HG03159 (cell line): ENCODE data around the gene PTPRD.
"Not testable (repeated sequence)": the region's sequence is repeated elsewhere in the genome, so short reads cannot be mapped to it uniquely, and the experiment has no call there.

Experiments
- ATAC-seq: cut with Tn5 transposase; IDR thresholded peaks from one replicate; pipeline ENCODE4 v1.9.1; 2021; ENCODE audit warnings: mild to moderate bottlenecking, moderate library complexity; ENCODE audit not compliant: unreplicated experiment

The PTPRD gene

DNA sequence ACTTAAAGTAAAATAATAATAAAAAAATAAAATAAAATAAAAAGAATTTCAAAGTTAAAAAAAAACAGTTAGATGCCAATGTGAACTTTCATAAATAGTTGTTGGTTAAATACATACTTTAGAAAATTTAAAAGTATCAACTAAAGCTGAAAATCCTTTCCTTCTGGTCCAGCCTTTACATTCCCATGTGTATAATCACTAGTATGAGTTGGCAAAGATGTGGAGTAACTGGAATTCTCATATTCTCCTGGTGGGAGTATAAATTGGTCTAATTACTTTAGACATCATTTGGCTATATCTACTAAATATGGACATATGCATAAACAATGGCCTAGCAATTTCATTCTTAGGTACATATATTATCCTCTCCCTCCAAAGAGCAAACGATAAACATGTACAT, 619.9 kb downstream of the PTPRD start:
- no peak for ATAC-seq

DNA sequence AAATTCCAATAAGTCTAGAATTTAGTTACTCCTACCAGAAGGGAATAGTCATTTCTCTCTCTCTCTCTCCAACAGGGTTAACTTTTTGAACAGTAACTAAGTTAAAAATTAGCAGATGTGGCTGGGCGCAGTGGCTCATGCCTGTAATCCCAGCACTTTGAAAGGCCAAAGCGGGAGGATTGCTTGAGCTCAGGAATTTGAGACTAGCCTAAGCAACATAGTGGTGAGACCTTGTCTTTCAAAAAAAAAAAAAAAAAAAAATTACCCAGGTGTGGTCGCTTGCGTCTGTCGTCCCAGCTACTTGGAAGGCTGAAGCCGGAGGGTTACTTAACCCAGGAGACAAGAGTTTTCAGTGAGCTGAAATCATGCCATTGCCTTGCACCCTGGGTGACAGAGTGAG, 639.7 kb downstream of the PTPRD start:
- no peak for ATAC-seq

DNA sequence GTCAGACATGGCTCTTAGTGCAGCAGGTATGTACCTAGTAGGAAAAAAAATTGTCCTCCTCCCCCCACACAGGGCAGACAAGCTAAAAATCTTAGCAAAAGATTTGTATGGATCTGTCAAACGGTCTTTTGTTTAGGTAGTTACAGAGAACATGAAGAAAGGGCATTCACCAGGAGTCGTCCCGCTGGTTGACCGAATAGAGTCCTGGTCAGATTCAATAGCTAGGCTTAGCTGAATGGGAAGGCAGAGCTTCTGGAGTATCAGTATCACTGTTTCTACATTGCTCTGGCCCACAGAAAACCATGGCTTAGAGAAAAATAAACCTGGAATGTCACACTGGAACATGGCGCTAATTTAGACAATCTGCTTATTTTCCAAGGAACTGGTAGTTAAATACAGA, 642.3 kb downstream of the PTPRD start:
- no peak for ATAC-seq

DNA sequence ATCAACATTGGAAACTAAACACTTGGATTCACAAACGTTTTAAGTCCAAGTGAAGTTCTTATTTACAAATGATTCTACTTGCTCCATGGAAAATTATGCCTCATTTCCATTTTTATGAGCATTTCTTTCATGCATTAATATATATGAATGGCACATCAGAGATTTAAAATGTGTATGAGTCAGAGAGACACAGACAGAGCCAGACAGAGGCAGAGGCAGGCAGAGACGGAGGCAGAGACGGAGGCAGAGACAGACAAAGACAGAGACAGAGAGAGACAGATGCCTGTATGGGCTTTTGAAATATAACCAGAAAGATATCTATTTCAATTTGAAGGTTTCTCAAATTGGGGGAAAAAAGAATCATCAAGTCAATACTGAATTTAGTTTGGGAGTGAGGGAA, 649.0 kb downstream of the PTPRD start:
- ATAC-seq: no peak

DNA sequence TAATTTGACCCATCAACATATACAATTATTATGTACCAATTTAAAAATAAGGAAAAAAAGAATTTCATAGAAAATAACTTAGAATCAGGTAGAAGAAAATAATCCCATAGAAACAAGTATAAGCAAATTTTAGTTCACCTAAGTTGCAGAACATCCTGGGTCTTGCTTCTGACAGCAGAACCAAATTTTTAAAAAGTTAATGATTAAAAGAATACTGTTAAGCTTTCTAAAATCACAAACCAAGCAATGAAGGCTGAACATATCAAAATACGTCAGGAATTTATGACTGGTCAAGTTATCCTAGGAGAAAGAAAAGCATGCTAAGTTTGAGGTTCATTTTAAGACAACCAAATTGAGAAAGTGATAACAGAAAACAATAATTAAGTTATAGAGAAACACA, 650.9 kb downstream of the PTPRD start:
- ATAC-seq: no peak

DNA sequence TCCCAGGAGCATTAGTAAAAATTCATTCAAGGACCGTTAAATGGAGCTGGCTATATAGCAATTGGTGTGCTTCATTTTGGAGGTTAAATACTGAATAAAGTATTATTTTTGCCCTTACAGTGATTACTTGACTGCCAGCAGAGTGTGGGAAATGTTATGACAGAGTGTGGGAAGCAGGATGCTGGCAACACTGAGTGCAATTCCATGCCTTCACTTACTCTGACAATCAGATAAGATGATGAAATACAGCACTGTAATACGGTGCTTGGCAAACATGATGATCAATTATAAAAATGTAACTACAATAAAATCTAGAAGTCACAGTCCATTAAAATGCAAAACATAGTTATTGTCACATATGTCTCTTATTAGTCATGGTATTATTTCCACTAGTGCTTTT, 651.3 kb downstream of the PTPRD start:
- no peak for ATAC-seq

DNA sequence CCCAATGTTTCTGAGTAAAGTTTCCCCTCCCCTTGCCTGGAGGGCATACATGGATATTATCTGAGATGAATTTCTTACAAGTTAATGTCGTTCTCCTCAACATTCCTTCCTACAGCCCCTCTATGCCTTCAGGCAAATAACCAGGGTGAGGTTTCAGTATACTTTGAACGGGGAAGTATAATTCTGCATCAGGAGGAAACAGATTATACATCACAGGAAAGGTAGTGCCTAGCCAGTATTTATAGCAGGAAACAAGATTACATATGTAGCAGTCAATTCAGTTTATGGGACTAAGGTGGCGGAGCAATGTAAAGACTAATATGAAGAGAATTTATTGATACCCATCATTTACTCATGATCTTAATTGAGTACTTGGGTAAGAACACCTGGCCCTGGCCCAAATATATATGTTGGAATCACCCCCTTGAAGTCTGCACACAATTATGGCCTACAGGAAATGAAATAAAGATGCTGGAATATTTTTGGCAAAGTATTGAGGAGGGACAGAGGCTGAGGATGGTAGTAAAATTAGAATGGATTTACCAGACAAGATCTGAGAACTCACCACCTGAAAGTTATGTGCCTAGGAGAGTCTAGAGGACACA, 661.1 kb downstream of the PTPRD start:
- no peak for ATAC-seq

DNA sequence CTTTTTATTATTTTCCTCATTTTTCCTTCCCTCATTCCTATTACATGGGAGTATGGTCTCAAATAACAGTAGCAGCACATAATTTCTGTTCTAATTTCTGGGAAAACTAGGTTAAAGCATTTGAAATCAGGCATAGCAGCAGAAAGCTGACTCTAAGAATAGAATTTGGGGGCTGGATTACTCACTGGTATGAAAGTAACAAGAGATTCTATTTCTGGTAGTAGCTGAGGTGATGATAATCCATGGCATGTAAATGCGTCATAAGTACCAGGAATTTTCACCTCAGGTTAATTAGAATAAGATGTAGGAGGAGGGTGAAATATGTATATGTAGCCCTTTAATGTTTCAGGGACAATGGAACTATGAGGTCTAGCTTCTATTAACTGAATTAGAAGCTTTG, 662.0 kb downstream of the PTPRD start:
- ATAC-seq: no peak

DNA sequence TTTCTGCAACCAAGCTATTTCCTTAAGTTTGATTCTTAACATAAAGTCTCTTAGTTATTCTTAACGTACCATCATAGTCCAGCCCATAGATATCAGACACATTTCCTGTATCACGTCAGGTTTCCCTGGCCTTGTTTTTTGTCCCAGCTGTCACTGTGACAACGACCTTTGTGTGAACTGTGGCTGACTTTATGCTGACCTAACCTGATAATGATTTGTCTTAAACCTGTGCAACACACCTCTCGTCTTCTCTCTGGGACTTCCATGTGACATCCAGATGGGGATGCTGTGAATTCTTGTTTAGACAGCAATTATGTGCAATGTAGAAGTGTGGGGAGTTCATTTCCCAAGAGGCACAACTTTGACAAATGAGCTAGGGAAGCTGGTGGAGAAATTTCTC, 662.8 kb downstream of the PTPRD start:
- ATAC-seq: peak; percentile 45

DNA sequence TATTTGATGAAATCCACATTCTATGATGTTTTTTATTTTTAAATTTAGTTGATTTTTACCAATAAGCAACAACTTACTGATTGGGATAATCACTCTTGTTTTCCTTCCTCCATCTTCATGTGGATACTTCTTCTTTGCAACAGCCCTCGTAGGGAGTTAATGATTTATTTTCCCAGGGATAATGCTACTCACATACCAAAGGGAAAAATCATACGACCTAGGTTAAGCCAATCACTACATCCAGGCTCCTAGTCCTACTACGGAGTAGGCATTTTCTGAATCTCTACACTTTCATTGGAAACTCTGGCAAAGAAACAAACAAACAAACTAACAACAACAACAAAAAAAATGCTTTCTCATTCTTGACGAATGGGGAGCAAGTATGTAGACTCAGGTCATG, 663.4 kb downstream of the PTPRD start:
- ATAC-seq: no peak

DNA sequence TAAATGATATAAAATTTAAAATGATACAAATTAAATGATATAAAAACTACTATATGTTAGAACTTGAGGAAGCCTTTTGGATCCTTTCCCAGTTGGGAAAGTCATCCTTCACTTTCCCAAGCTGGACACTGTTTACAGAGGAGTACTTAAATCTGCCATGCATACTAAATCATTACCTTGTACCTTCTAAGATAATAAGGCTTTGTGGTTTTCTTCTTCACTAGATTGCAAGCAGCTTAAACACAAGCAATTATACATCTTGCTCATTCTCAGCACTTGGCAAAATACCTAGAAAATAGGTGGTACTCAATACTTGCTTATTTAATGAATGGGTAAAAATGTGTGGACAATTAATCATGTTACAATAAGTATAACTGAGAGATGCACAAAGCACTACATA, 666.8 kb downstream of the PTPRD start:
- ATAC-seq: no peak

DNA sequence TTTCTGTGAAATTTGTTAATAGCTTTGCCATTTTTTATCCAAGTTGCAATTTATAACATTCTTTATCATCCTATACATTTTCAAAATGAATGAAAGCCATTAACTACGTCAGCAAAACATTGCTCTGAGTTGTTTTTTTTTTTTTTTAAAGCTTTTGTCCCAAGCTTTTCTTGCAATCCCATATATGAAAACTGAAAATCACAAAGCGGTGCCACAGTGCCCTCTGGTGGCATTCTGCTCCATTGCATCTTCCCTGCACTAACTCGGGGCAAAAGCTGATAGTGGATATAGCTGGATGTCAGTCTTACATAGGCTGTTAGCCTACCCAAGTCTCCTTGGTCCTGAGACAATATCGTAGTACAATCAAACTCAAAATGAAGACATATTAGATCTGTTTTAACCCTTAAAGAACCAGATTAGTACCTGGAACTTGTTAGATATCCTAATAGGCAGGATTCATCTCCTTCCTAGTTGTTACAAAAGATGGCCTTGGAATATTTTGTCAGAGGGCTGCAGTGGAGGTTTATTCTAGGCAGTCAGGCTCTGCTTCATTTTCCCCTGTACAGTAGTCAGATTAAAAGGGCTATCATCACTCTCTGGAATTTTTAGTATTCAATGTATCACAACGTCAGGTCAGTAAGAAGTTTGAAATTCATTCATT, 669.9 kb downstream of the PTPRD start:
- peak; percentile 89 for ATAC-seq

DNA sequence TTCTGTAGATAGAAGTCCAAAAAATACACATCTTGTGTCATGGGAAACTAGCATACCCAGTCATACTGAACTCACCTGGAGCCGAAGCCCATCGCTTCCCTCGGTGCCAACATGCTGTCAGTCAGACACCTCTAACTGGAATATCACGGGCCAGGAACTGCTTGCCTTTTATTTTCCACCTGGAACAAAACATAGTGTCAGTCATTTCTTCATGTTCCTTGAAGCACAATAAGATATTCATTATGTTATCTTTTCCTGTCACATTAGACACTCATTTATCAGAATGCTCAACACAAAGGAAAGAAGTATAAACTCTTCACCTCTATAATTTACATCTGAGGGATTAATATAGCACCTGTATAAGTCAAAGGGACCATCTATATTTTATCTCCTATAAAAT, 674.4 kb downstream of the PTPRD start:
- ATAC-seq: no peak

DNA sequence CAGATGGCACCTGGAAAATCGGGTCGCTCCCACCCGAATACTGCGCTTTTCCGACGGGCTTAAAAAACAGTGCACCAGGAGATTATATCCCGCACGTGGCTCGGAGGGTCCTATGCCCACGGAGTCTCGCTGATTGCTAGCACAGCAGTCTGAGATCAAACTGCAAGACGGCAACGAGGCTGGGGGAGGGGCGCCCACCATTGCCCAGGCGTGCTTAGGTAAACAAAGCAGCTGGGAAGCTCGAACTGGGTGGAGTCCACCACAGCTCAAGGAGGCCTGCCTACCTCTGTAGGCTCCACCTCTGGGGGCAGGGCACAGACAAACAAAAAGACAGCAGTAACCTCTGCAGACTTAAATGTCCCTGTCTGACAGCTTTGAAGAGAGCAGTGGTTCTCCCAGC, 681.3 kb downstream of the PTPRD start:
- ATAC-seq: not testable (repeated sequence)

DNA sequence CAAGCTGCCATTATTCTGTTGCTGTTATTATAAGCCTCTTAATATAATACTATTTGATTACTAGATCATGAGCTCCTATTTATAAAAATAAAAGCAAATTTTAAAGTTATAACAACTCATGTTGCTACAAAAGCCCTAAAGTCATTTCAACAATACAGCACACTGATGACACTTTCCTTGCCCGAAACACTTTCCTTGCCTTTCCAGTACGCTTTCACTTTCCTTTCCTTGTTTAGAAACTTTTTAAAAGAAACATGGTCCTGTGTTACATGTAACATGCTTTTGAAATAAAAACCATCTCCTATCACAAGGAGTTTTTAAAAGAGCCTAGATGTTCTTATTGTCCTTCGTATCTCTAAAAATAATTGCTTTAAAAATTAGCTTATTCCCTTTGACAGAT, 688.4 kb downstream of the PTPRD start:
- ATAC-seq: peak; percentile 50

DNA sequence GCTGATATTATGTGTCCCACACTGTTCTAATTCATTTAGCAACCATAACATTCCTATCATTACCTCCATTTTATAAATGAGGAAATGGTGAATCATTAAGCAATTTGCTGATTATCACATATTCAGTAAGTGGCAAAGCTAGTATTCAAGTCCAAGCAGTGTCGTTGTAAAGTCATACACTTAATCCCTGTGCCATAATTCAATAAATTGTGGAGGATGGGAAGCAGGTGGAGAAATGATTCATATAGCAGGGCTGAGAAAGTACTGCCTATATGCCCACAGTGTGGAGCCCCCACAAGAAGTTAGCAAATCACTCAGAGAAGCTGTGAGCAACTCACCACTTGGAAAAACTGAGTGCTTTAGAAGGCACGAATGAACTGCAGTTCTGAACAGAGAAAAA, 691.0 kb downstream of the PTPRD start:
- no peak for ATAC-seq

DNA sequence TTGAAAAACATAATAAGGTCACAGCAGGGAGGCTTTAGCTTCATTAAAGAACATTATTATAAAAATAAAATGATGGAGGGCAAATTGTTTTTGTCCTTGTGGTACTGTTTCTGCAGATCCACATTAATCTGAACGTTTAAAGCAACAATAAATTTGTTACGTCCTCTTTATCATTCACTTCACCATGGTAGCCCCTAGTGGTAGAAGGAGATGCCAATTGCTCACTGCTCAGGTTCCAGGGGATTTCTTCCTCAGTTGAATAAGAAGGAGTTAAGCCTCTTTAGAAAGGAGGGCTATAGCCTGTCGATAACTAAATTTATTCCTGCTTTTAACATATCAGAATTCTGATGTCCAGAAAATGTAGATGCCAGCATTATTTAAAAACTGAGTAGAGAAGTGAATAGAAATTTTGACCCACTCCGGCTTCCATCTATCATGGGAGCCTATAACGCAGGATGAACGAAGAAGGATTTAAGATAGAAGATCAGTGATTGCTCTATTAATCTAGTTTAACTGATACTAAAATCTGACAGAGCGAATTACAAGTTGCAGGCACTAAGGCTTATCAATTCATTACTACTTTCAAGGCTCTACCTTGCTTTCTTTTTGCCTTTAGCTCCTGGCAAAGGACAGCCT, 692.3 kb downstream of the PTPRD start:
- ATAC-seq: no peak

DNA sequence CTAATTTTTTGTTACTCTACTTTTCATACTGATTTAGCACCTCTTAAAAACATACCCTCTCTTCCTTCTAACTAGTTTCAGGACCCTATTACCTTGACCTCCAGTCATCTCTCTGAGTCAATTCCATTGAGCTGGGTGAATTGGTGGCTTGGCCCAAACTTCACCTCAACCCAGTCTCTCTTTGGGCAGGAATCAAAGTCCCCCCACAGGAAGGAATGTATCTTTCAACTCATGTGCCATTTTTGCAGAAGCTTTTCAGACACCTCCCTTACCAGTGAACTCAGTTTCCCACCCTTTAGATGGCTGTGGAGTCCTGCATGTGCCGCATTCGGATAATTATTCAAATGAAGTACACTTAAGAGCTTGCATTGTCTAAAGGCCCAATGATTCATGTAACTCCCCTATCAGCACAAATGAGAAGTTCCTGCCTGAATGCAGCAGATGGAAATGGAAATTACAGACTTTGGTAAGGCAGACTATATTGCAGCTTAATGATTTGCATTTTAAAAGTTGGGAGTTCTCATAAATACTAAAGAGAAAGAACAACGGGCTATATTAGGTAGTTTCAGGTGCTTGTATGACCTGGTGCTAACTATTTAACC, 693.5 kb downstream of the PTPRD start:
- ATAC-seq: no peak

DNA sequence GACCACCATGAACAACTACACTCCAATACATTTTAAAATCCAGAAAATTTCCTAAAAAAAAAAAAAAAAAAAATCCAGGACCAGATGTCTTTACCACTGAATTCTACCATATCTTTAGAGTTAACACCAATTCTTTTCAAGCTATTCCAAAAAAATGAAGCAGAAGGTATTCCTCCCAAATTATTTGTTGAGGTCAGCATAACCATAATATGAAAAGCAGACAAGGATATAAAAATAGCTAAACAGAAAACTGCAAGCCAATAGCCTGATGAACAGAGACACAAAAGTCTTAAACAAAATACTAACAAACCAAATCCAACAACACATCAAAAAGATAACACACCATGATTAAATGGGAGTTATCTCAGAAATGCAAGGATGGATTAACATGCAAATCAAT, 695.4 kb downstream of the PTPRD start:
- no peak for ATAC-seq

DNA sequence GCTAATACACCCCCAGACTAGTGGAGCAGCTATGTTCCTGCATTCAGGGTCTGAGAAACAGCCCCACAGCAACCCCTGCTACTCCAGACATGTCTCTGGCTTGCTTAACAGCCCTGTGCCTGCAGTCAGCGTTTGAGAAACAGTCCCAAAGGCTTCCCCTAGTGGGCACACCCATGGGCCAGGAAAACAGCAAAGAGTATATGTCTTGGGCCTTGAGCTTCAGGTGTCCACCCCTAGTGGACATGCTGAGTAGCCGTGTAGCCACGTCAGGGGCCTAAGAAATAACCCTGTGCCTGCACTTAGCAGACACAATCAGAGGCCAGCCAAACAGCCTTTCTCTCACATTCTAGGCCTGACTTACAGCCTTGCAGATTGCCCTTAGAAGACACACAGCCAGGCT, 698.6 kb downstream of the PTPRD start:
- ATAC-seq: no peak

DNA sequence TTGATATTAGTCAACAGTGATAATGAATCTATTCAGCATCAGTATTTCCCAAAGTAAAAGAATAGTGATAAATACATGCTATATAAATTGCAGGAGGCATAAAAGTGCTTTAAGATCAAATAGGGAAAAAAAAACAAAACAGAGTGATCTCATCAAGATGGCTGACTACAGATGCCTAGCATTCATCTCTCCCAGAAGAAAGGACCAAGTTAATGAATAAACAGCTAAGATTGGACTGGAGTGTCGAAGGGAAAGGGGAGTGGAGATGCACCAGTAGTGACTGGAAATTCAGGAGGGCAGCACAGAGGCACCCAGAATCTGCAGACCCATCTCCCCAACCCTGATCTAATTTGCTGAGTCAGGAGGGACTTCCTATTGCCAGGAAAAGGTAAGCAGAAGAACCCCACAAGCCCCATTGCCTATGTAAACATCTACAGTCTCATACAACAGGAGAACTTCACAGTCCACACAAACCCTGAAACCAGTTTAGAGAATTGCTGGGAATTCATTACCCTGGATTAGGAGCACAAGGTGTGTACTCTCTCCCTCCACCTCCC, 699.4 kb downstream of the PTPRD start:
- no peak for ATAC-seq

DNA sequence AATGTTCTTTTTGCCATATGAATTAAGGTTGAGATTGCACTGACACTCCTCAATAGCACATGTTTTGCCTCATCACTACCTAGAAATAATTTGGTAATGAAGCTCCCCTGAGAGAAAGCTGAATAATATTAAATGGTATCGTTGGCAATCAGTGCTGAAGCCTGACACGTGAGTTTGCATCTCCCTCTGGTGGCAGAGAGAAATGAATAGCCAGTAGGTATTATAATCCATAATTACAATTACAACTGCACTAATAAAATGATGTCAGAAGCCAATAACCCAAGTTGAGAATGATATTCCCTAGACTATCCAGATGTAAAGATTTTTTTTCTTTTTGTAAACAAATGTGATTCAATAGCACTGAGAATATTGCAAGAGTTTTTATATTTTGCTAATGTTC, 700.3 kb downstream of the PTPRD start:
- peak; percentile 56 for ATAC-seq
